Ovary (tissue), 9 donors: ENCODE results near the gene KCNJ1. TPM values are rescaled to one million over a fixed set of nuclear protein-coding genes. Genes with fewer than 3 reads are reported as not detected.

Experiments
- DNase-seq, 5 donors: peaks; one replicate each; pipeline ENCODE4 v3.0.0-alpha.2; 2019 to 2020
- H3K27ac ChIP-seq, 2 donors: fragments of 200-600 bp; one replicate each; pipeline versions ENCODE4 v1.5.1 to v1.8.0; 2019 to 2022
- H3K27me3 ChIP-seq: fragments of 200-600 bp; one replicate; pipeline ENCODE4 v1.8.0; 2022
- H3K36me3 ChIP-seq: fragments of 200-600 bp; sonication (generic); one replicate; pipeline ENCODE4 v1.5.1; 2019
- H3K4me1 ChIP-seq: one replicate; pipeline ENCODE4 v1.8.1; 2013; ENCODE audit warnings: mild to moderate bottlenecking, moderate library complexity; ENCODE audit not compliant: insufficient read depth
- H3K4me3 ChIP-seq: fragments of 200-600 bp; sonication (generic); one replicate; pipeline ENCODE4 v1.5.1; 2017
- H3K9me3 ChIP-seq, 2 donors: fragments of 200-600 bp in 1 of 2; sonication (generic) in 1 of 2; one replicate each; pipeline versions ENCODE4 v1.5.1 to v1.8.1; 2013 to 2019; ENCODE audit warnings: mild to moderate bottlenecking in 1 of 2, moderate library complexity in 1 of 2
- CTCF ChIP-seq, 3 donors: fragments of 450-650 bp in 2 of 3; fragments of 200-600 bp in 1 of 3; IDR thresholded peaks; one replicate each; pipeline versions ENCODE4 v1.5.1 to v1.8.0; 2016 to 2022; ENCODE audit warnings: antibody characterized with exemption in 3 of 3, mild to moderate bottlenecking in 1 of 3
- EP300 ChIP-seq: sonication (generic); formaldehyde crosslinking; IDR thresholded peaks from one replicate; pipeline ENCODE4 v1.6.1; 2017; ENCODE audit warnings: antibody characterized with exemption
- POLR2A ChIP-seq: fragments of 450-650 bp; IDR thresholded peaks from one replicate; pipeline ENCODE4 v1.6.1; 2017; ENCODE audit warnings: antibody characterized with exemption, mild to moderate bottlenecking, moderate library complexity
- WGBS, 3 donors: extraction: QIAGEN DNeasy Blood & Tissue Kit in 1 of 3; methylation state at CpG; one replicate each; pipeline versions ENCODE4 v1.1.5 to v1.1.7; 2013 to 2017; 5-methylcytosine and 5-hydroxymethylcytosine counted together
- intact Hi-C, 4 donors: fragments of 100-400 bp; cut with DNase I; formaldehyde crosslinking; loops; one replicate each; pipeline versions ENCODE4 v1.11.0 to v1.15.1; 2022 to 2023
- polyA plus RNA-seq, 2 donors: library from polyadenylated mRNA; stranded (reverse); fragments of 200-250 nt in 1 of 2; fragments of 350-450 nt in 1 of 2; fragmentation: Illumina TruSeq in 1 of 2; extraction: RNeasy Lipid Tissue Mini Kit (QIAGEN cat#74804) in 1 of 2; gene quantifications; one replicate each; pipeline ENCODE4 v1.2.3, GENCODE V29; 2013 to 2014
- total RNA-seq, 7 donors: library from RNA; depleted of rRNA in 2 of 7; stranded (reverse); fragments of >200 nt in 2 of 7; fragmentation: NEBNext Ultra II Directional in 3 of 7; extraction: Animal tissue kit (Norgen Biotek cat#: 25700) in 3 of 7; gene quantifications; one replicate each; pipeline versions ENCODE4 v1.1.0 to v1.2.4, GENCODE V29; 2016 to 2023
- donor health status: DM: no; HTN: no; CAD: no; lungs with moderate emphysema.
- donor health status: DM: no; HTN: no; CAD: no.
- donor health status: Bipolar disorder and iron deficiency.
- donor health status: DM: yes; HTN: yes; CAD: no.
- donor health status: DM: no; HTN: no; CAD: no.
- donor health status: DM: yes; HTN: yes; CAD: no.

KCNJ1 gene
- total and polyA plus RNA-seq, 9 donors: 0.48 TPM; not detected in 8

- intact Hi-C loops: no loop called here
- DNase-seq: no peak
- H3K4me1 ChIP-seq: no peaks in the 10 kb centered on the region
- H3K27me3 ChIP-seq: no peaks in the 10 kb centered on the region
- TF ChIP-seq EP300: no peak
- TF ChIP-seq POLR2A: no peak
- no peak for TF ChIP-seq CTCF (IDR thresholded peaks at IDR 0.05)
- H3K9me3 ChIP-seq: no peaks in the 10 kb centered on the region
- no peak overlapping the region for H3K27ac ChIP-seq
- H3K36me3 ChIP-seq: no peaks in the 10 kb centered on the region
- H3K4me3 ChIP-seq: no peak overlapping the region
- 82 to 90% (median 86%) methylated on average over 5 of the region's 5 CpGs for WGBS, 3 donors
These were observed 62.6 kb downstream of the KCNJ1 start for GRCh38 chr11:128804481-128804880.

- 62 to 66% (median 63%) methylated on average over 6 of the region's 6 CpGs for WGBS, 3 donors
- TF ChIP-seq POLR2A (no peak), CTCF (IDR thresholded peaks at IDR 0.05) (no peak), EP300 (no peak)
These were observed 63.4 kb downstream of the KCNJ1 start for GRCh38 chr11:128803449-128804245.

GRCh38 chr11:128803011-128803410 is 64.1 kb downstream of the KCNJ1 start:
- H3K36me3 ChIP-seq: no peaks in the 10 kb centered on the region
- intact Hi-C loops: no loop called here

More at GRCh38 chr11:128803449-128804245, 63.4 kb downstream of the KCNJ1 start:
- Histone ChIP-seq H3K9me3 (no peaks in the 10 kb centered on the region), H3K36me3 (no peaks in the 10 kb centered on the region), H3K4me1 (no peaks in the 10 kb centered on the region), H3K4me3 (no peak overlapping the region), H3K27me3 (no peaks in the 10 kb centered on the region), H3K27ac (no peak overlapping the region)
- intact Hi-C loops: no loop called here
- no peak for DNase-seq

GRCh38 chr11:128802358-128802981 is 64.6 kb downstream of the KCNJ1 start:
- Histone ChIP-seq H3K36me3 (no peaks in the 10 kb centered on the region), H3K27ac (no peak overlapping the region), H3K4me1 (no peaks in the 10 kb centered on the region), H3K9me3 (no peaks in the 10 kb centered on the region), H3K4me3 (no peak overlapping the region), H3K27me3 (no peaks in the 10 kb centered on the region)
- 75 to 88% (median 83%) methylated on average over 4 of the region's 4 CpGs for WGBS, 3 donors
- TF ChIP-seq POLR2A (no peak), EP300 (no peak), CTCF (IDR thresholded peaks at IDR 0.05) (no peak)
- intact Hi-C loops: no loop called here
- no peak for DNase-seq

More at GRCh38 chr11:128803011-128803410, 64.1 kb downstream of the KCNJ1 start:
- 93 to 98% (median 94%) methylated on average over 4 of the region's 4 CpGs for WGBS, 3 donors
- Histone ChIP-seq H3K9me3 (no peaks in the 10 kb centered on the region), H3K27me3 (no peaks in the 10 kb centered on the region), H3K4me3 (no peak overlapping the region), H3K4me1 (no peaks in the 10 kb centered on the region), H3K27ac (no peak overlapping the region)
- no peak for DNase-seq
- no peak for TF ChIP-seq CTCF (IDR thresholded peaks at IDR 0.05)
- TF ChIP-seq POLR2A: no peak
- no peak for TF ChIP-seq EP300
